Measurements from ENCODE around the gene SMOC2. TPM values are rescaled to one million over a fixed set of nuclear protein-coding genes. Genes with fewer than 3 reads are reported as not detected.

SMOC2 gene
- total and polyA plus RNA-seq, 2 of the 4 experiments (the other 2 are of a cell fraction): not detected

DNA sequence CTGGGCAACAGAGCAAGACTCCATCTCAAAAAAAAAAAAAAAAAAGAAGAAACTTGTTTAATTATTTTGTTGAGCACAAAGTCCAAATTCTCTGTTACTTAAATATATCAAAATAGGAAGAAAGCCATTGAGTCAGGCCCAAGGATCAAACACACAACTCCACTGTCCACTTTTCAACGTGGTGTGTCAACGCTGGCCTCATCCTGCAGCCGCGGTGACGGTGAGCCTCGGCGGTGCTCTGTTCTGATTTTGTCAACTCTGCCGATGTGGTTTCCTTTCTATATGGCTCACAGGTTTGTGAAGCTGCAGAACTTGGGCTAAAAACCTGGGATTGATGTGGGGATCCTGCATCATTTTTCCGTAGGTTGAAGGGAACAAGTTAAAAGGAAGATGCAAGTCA, 3.2 kb upstream of the SMOC2 start:
- H2AFZ ChIP-seq (replicated peaks; ENCODE audit: low read length, poor library complexity): no peak overlapping the region
- TF ChIP-seq, protein P1, sequence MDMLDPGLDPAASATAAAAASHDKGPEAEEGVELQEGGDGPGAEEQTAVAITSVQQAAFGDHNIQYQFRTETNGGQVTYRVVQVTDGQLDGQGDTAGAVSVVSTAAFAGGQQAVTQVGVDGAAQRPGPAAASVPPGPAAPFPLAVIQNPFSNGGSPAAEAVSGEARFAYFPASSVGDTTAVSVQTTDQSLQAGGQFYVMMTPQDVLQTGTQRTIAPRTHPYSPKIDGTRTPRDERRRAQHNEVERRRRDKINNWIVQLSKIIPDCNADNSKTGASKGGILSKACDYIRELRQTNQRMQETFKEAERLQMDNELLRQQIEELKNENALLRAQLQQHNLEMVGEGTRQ (IDR thresholded peaks at IDR 0.05; ENCODE audit: low read depth, low read length): no peak
- TF ChIP-seq CEBPB (IDR thresholded peaks at IDR 0.05; ENCODE audit: low read depth, low read length) (no peak), BHLHE40 (IDR thresholded peaks at IDR 0.05; ENCODE audit: low read depth, low read length) (no peak), RFX5 (IDR thresholded peaks at IDR 0.05; ENCODE audit: low read depth, low read length) (no peak)
- H2BK120ac ChIP-seq (ENCODE audit: low read depth, low read length): no peak overlapping the region
- in situ Hi-C loops (cut with MboI; ENCODE audit: low sequenced_read_pairs): no loop called here
- H3K14ac ChIP-seq (replicated peaks; ENCODE audit: low read depth, low read length): no peak overlapping the region
- dilution Hi-C loops (cut with HindIII; ENCODE audit: low sequenced_read_pairs, unreplicated experiment): no loop called here
- no peak overlapping the region for H2BK5ac ChIP-seq (ENCODE audit: low read depth, low read length, poor library complexity, severe bottlenecking)
- DNase-seq (no peak), ATAC-seq (ENCODE audit: low read depth) (no peak)
- intact Hi-C loops (cut with micrococcal nuclease): no loop called here
- H4K91ac ChIP-seq (ENCODE audit: insufficient read depth, low read depth, low read length): no peak overlapping the region
- no peak overlapping the region for H3K18ac ChIP-seq (ENCODE audit: low read depth, low read length)
- H3K9ac ChIP-seq (ENCODE audit: low read depth, low read length): no peak overlapping the region
- H3K23ac ChIP-seq (ENCODE audit: low read depth, low read length): no peak overlapping the region
- ChIA-PET CTCF (no interaction called here), POLR2A (ENCODE audit: unreplicated experiment) (no interaction called here)
- no peaks in the 10 kb centered on the region for H3K27me3 ChIP-seq (ENCODE audit: control insufficient read depth, insufficient read depth, low read length)
- no peaks in the 10 kb centered on the region for H3K4me1 ChIP-seq (ENCODE audit: control insufficient read depth, insufficient read depth, low read length)
- no peak overlapping the region for H2AK9ac ChIP-seq (replicated peaks; ENCODE audit: low read depth, low read length, poor library complexity)
- no peaks in the 10 kb centered on the region for H4K20me1 ChIP-seq (ENCODE audit: insufficient read depth, low read length)
- no TSS peak for BruUV-seq (replicated peaks)
- no peak overlapping the region for H3K4me3 ChIP-seq (ENCODE audit: insufficient read depth, low read depth, low read length)
- H3K36me3 ChIP-seq (ENCODE audit: control insufficient read depth, insufficient read depth, low read length): no peaks in the 10 kb centered on the region
- H3K79me1 ChIP-seq (ENCODE audit: low read depth in 1 of 2, low read length in 2 of 2): no peaks in the 10 kb centered on the region
- no peak overlapping the region for H3K4ac ChIP-seq (ENCODE audit: low read depth, low read length)
- no peak overlapping the region for H3K56ac ChIP-seq (ENCODE audit: extremely low read depth, insufficient read depth, low read length)
- WGBS, 2 experiments (ENCODE audit: extremely low coverage in 2 of 2, insufficient read length in 1 of 2): 100% methylated on average over 2 of the region's 9 CpGs; no CpG with 5 or more reads in 1 of the 2 experiments
- H3K4me2 ChIP-seq (ENCODE audit: low read depth, low read length): no peak overlapping the region
- H3K27ac ChIP-seq (ENCODE audit: insufficient read depth, low read length): no peak overlapping the region
- H4K5ac ChIP-seq (ENCODE audit: low read depth, low read length): no peak overlapping the region
- no peak overlapping the region for H2AK5ac ChIP-seq (ENCODE audit: low read depth, low read length)
- no peak overlapping the region for H2BK20ac ChIP-seq (ENCODE audit: low read depth, low read length)
- H4K8ac ChIP-seq (ENCODE audit: low read depth in 2 of 2, low read length in 2 of 2): no peak overlapping the region
- H3K9me3 ChIP-seq (ENCODE audit: control insufficient read depth, insufficient read depth, low read length): peaks cover 11% of the 10 kb centered on the region
- no peaks in the 10 kb centered on the region for H3K9me1 ChIP-seq (ENCODE audit: insufficient read depth, low read length)
- H2BK15ac ChIP-seq (ENCODE audit: low read depth, low read length): no peak overlapping the region

Measured in IMR-90 (cell line).